PFSK-1 (cell line): ENCODE measurements around the gene GNPTAB.

ENCODE experiments used
- FOXP2 ChIP-seq: optimal IDR thresholded peaks from 2 replicates; pipeline ENCODE3; 2011; ENCODE audit warnings: borderline replicate concordance, control low read depth, inconsistent platforms; ENCODE audit not compliant: insufficient read depth; ENCODE audit errors: extremely low read length, extremely low read depth
- POLR2AphosphoS5 ChIP-seq: IDR thresholded peaks from 2 replicates; pipeline ENCODE4 v1.6.1; 2012; ENCODE audit warnings: low read depth, mild to moderate bottlenecking, control low read depth, low read length, moderate library complexity
- REST ChIP-seq, 2 experiments: IDR thresholded peaks; 2 replicates each; pipeline versions ENCODE4 v1.6.1 to v1.8.0; 2011 to 2012; ENCODE audit warnings: low read depth in 2 of 2, low read length in 2 of 2, control low read depth in 1 of 2, inconsistent platforms in 1 of 2, mild to moderate bottlenecking in 1 of 2, moderate library complexity in 1 of 2; ENCODE audit not compliant: insufficient read depth in 1 of 2
- SIN3A ChIP-seq: IDR thresholded peaks from 2 replicates; pipeline ENCODE4 v1.6.1; 2012; ENCODE audit warnings: mild to moderate bottlenecking, low read length, moderate library complexity, borderline replicate concordance; ENCODE audit not compliant: insufficient read depth
- TAF1 ChIP-seq: IDR thresholded peaks from 2 replicates; pipeline ENCODE4 v1.6.1; 2012; ENCODE audit warnings: low read length, control low read depth, borderline replicate concordance; ENCODE audit not compliant: insufficient read depth

Gene GNPTAB

GRCh38 chr12:101719566-101719965 is 111.2 kb downstream of the GNPTAB start:
- no peak for TF ChIP-seq TAF1
- no peak for TF ChIP-seq REST (IDR thresholded peaks at IDR 0.05; ENCODE audit: insufficient read depth in 1 of 2, low read depth in 2 of 2, low read length in 2 of 2)
- no peak for TF ChIP-seq SIN3A
- no peak for TF ChIP-seq FOXP2

GRCh38 chr12:101714877-101715444 is 115.8 kb downstream of the GNPTAB start:
- TF ChIP-seq TAF1 (no peak), FOXP2 (no peak), POLR2AphosphoS5 (no peak), SIN3A (no peak), REST (IDR thresholded peaks at IDR 0.05; ENCODE audit: insufficient read depth in 1 of 2, low read depth in 2 of 2, low read length in 2 of 2) (no peak)

- TF ChIP-seq POLR2AphosphoS5, result no peak
- no peak for TF ChIP-seq FOXP2
- no peak for TF ChIP-seq TAF1
- TF ChIP-seq REST (IDR thresholded peaks at IDR 0.05; ENCODE audit: insufficient read depth in 1 of 2, low read depth in 2 of 2, low read length in 2 of 2), result no peak
- no peak for TF ChIP-seq SIN3A
Measured at GRCh38 chr12:101713930-101714329, 116.8 kb downstream of the GNPTAB start.

GRCh38 chr12:101713059-101713682 is 117.6 kb downstream of the GNPTAB start:
- TF ChIP-seq REST (IDR thresholded peaks at IDR 0.05; ENCODE audit: insufficient read depth in 1 of 2, low read depth in 2 of 2, low read length in 2 of 2), result 0 out of 4 replicates have a peak, but pooled peaks of 1 of the 2 experiments have one; percentile 19
- TF ChIP-seq POLR2AphosphoS5, result no peak

- TF ChIP-seq FOXP2 (no peak), POLR2AphosphoS5 (no peak), TAF1 (no peak), SIN3A (no peak), REST (IDR thresholded peaks at IDR 0.05; ENCODE audit: insufficient read depth in 1 of 2, low read depth in 2 of 2, low read length in 2 of 2) (no peak)
Measured at GRCh38 chr12:101710288-101710687, 120.5 kb downstream of the GNPTAB start.
